Calu3 (cell line): ENCODE measurements around the gene SRSF7. TPM values are rescaled to one million over a fixed set of nuclear protein-coding genes. Genes with fewer than 3 reads are reported as not detected.

Experiments used
- BruUV-seq: library from RNA; stranded (reverse); fragments of 400-500 nt; replicated peaks from 2 replicates; lab custom pipeline; 2021; lab: Mats Ljungman, UMichigan
- CTCF ChIA-PET: fragments of 300-600 bp; sonication (Branson Sonifier 250); formaldehyde crosslinking; loops from one replicate; lab custom pipeline; 2022; ENCODE audit warnings: antibody characterized with exemption; lab: Charles Lee
- DNase-seq: peaks from one replicate; pipeline ENCODE4 v3.0.0; 2022
- H3K27ac Mint-ChIP-seq: one replicate; pipeline ENCODE4 v1.8.0; 2022; ENCODE audit warnings: mixed read lengths; ENCODE audit not compliant: unreplicated experiment
- H3K27me3 Mint-ChIP-seq: one replicate; pipeline ENCODE4 v1.8.0; 2022; ENCODE audit warnings: mixed read lengths; ENCODE audit not compliant: unreplicated experiment
- H3K36me3 Mint-ChIP-seq: one replicate; pipeline ENCODE4 v1.8.0; 2022; ENCODE audit warnings: mild to moderate bottlenecking, moderate library complexity, mixed read lengths; ENCODE audit not compliant: insufficient read depth, unreplicated experiment
- H3K4me1 Mint-ChIP-seq: one replicate; pipeline ENCODE4 v1.8.0; 2022; ENCODE audit warnings: mild to moderate bottlenecking, low read depth, mixed read lengths; ENCODE audit not compliant: unreplicated experiment
- H3K4me3 Mint-ChIP-seq: one replicate; pipeline ENCODE4 v1.8.0; 2022; ENCODE audit warnings: mild to moderate bottlenecking, low read depth, moderate library complexity, mixed read lengths; ENCODE audit not compliant: unreplicated experiment
- H3K9me3 Mint-ChIP-seq: one replicate; pipeline ENCODE4 v1.8.0; 2022; ENCODE audit warnings: low read depth, mixed read lengths; ENCODE audit not compliant: unreplicated experiment
- intact Hi-C: fragments of 100-400 bp; cut with micrococcal nuclease; formaldehyde crosslinking; loops from one replicate; pipeline ENCODE4 v1.10.0; 2022; ENCODE audit not compliant: unreplicated experiment
- total RNA-seq: library from RNA; stranded (reverse); gene quantifications from 2 replicates; pipeline ENCODE4 v1.2.3, GENCODE V29; 2022
- TF ChIP-seq, protein P1 (sequence below): fragments of 200-600 bp; IDR thresholded peaks from one replicate; pipeline ENCODE4 v1.8.0; 2022; ENCODE audit warnings: antibody characterized with exemption; ENCODE audit not compliant: unreplicated experiment

SRSF7 gene
- total RNA-seq, 1 experiment from 2014 or later, result 203 TPM

DNA sequence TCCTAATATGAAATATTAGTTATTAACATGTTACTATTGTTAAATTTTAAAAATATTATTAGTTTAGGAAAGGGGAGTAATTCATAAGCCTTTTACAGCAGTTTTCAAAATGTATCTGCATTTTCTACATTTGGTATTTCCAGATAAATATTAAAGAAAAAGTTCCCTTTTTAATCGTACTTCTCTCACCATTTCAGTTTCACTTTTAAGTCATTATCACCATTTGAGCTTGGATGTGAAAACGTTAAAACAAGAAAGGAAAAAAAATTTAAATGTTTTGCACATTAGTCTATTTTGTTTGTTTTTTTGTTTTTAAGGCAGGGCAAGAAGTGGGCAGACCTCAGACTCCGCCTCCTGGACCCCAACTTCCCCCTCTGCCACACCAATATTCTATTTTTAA lies 3.3 kb upstream of the SRSF7 start:
- CTCF ChIA-PET, result interaction anchor here (0.7 kb wide), 1 partner anchor 19 kb away, joined by 4 read pairs; no protein-coding TSS in a partner anchor
- Mint-ChIP-seq H3K4me1 (peaks cover 17% of the 10 kb centered on the region), H3K27ac (no peak overlapping the region), H3K36me3 (peaks cover 27% of the 10 kb centered on the region), H3K27me3 (peaks cover 12% of the 10 kb centered on the region), H3K4me3 (no peak overlapping the region), H3K9me3 (no peaks in the 10 kb centered on the region)
- no TSS peak for BruUV-seq
- DNase-seq, result no peak
- TF ChIP-seq, protein P1, sequence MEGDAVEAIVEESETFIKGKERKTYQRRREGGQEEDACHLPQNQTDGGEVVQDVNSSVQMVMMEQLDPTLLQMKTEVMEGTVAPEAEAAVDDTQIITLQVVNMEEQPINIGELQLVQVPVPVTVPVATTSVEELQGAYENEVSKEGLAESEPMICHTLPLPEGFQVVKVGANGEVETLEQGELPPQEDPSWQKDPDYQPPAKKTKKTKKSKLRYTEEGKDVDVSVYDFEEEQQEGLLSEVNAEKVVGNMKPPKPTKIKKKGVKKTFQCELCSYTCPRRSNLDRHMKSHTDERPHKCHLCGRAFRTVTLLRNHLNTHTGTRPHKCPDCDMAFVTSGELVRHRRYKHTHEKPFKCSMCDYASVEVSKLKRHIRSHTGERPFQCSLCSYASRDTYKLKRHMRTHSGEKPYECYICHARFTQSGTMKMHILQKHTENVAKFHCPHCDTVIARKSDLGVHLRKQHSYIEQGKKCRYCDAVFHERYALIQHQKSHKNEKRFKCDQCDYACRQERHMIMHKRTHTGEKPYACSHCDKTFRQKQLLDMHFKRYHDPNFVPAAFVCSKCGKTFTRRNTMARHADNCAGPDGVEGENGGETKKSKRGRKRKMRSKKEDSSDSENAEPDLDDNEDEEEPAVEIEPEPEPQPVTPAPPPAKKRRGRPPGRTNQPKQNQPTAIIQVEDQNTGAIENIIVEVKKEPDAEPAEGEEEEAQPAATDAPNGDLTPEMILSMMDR, result no peak
- intact Hi-C loops, result no loop called here

DNA sequence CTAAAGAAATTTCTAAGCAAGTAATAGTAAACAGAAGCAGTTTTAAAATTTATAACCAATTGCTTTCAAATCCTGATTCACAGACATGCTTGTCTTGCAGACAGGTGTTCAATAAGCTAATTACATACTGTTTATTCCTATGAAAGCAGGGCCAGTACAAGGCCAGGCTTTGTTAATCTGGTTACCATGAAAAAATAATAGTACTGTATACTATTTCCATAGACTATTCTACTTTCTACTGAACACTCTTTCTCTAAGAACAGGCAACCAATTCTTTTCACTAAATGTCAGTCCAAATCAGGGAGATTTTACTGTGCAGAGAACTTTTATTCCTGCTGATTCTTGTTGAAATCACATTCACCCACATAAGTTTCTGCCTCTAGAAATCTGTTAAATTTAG lies 2.9 kb upstream of the SRSF7 start:
- no peak for DNase-seq
- CTCF ChIA-PET, result no interaction called here
- TF ChIP-seq, protein P1, result no peak
- no TSS peak for BruUV-seq
- H3K36me3 Mint-ChIP-seq, result peaks cover 31% of the 10 kb centered on the region
- peaks cover 18% of the 10 kb centered on the region for H3K4me1 Mint-ChIP-seq
- no peak overlapping the region for H3K27ac Mint-ChIP-seq
- intact Hi-C loops, result no loop called here
- peaks cover 12% of the 10 kb centered on the region for H3K27me3 Mint-ChIP-seq
- no peaks in the 10 kb centered on the region for H3K9me3 Mint-ChIP-seq
- H3K4me3 Mint-ChIP-seq, result no peak overlapping the region

DNA sequence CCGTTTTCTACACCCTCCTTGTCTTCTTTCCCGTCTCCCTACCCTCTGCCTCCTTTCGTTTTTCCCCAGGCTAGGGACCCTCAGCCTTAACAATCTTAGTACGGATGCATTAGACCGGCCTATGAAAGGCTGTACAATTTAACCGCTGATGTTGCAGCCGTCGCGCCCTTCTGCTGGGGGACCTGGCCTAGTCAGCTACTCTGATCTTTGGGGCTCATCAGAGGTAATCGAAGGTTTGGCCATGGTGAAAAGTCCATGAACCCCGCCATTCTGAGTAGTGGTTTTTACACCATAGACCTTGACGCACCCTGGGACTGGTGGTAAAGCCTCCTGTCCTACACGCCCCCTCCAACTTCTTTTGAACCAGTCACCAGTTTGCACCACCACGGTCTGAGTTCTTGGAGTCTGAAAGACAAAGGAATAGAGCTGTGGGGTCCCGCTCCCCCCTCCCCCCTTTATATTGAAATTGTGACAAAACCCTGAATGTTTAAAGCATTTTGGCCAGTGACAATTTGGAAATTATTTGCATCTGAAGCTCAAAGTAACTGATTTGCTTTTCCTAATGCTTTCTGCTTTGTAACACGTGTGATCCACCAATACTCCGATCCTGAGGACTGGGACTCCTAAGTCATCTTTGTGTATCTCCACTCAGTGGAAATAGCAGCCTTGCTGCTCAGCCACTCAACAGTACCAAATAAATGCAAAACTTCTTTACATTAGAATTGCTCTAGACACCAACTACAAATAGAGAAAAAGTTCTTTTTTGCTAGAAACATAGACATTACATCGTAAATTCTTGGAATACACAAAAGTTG lies 642 bp upstream of the SRSF7 start:
- Mint-ChIP-seq H3K27me3 (peaks cover 12% of the 10 kb centered on the region), H3K27ac (peak overlapping the region; percentile 100), H3K4me3 (peak overlapping the region; percentile 93), H3K4me1 (peaks cover 41% of the 10 kb centered on the region), H3K36me3 (peaks cover 54% of the 10 kb centered on the region), H3K9me3 (no peaks in the 10 kb centered on the region)
- CTCF ChIA-PET, result interaction anchor here (0.9 to 1.2 kb wide), 3 partner anchors 11 to 196 kb away, joined by 3 read pairs; partner anchors contain the start of gene GALM
- intact Hi-C loops, result loop anchor here (2.0 kb wide), 1 partner anchor 27 kb away; the partner anchor contains the start of gene GEMIN6
- no peak for DNase-seq
- TF ChIP-seq, protein P1, result no peak
- BruUV-seq, result no TSS peak

DNA sequence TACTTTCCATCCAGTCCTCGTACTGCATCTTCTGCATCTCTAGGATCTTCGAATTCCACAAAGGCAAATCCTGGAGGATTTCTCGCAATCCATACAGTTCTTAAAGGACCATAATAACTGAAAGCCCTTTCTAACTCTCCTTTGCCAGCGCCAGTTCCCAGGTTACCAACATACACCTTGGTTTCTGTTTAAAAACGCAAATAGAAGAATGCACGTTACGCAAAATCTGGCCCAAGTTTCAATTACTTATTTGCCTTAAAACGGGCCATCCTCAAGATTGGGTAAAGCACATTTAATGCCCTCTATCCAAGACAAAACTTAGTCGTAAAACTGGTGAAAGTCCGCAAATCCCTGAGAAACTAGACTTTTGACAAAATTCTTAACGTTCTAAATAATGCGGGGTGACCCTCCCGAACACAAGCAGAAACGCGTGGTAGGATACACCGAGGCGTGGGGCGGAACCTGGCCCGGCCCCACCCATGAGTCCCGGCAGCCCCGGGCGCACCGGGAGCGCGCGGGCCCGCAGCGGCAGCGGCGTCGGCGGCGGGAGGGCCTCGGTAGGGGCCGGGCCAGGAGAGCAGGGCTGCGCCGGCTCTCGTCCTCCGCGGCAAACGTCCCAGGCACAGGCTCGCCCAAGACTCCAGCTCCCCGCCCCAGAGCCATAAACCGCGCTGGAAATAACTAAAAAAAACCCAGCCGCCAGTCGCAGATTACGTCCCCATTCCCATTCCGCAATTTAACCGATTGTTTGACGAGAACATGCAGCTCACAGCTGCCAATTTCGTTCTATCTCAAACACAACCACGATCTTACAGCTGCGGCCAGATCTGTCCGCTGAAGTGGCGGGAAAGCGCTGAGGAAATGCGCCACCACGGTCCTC lies 910 bp downstream of the SRSF7 start:
- DNase-seq, result peak; percentile 60
- CTCF ChIA-PET, result interaction anchor here (0.6 to 1.1 kb wide), 2 partner anchors 10 to 84 kb away, joined by 3 to 7 read pairs; partner anchors contain the start of gene GALM
- intact Hi-C loops, result loop anchor here (2.0 kb wide), 1 partner anchor 29 kb away; the partner anchor contains the start of gene GEMIN6
- Mint-ChIP-seq H3K4me3 (peak overlapping the region; percentile 93), H3K4me1 (peaks cover 56% of the 10 kb centered on the region), H3K27me3 (peaks cover 12% of the 10 kb centered on the region), H3K9me3 (no peaks in the 10 kb centered on the region), H3K27ac (peak overlapping the region; percentile 100), H3K36me3 (peaks cover 69% of the 10 kb centered on the region)
- TF ChIP-seq, protein P1, result no peak
- BruUV-seq, result no TSS peak
